RWPE1 (cell line): ENCODE results near the gene PCDHGA11.
"Not testable (repeated sequence)": the region's sequence is repeated elsewhere in the genome, so short reads cannot be mapped to it uniquely, and the experiment has no call there.

Source experiments
- CTCF ChIA-PET: fragments of 350-600 bp; sonication (Branson Sonifier 250); formaldehyde crosslinking; extraction: SDS; loops from one replicate; lab custom pipeline; 2021; lab: Yijun Ruan, JAX
- POLR2A ChIA-PET: fragments of 400-600 bp; formaldehyde crosslinking; extraction: SDS; loops from one replicate; lab custom pipeline; 2020; ENCODE audit warnings: antibody characterized with exemption; ENCODE audit not compliant: low non-redundant PET; lab: Yijun Ruan, JAX
- DNase-seq: peaks from one replicate; pipeline ENCODE4 v3.0.0; 2012; ENCODE audit warnings: low spot score
- H3K27ac ChIP-seq: fragments of 450-650 bp; 2 replicates; pipeline ENCODE4 v1.5.1; 2017
- CTCF ChIP-seq: fragments of 450-650 bp; conservative IDR thresholded peaks from 2 replicates; pipeline ENCODE4 v1.5.1; 2017; ENCODE audit warnings: low read depth, mild to moderate bottlenecking

Gene PCDHGA11

GRCh38 chr5:141399555-141400258 is 21.1 kb upstream of the PCDHGA11 start:
- no peak for TF ChIP-seq CTCF
- POLR2A ChIA-PET: no interaction called here
- CTCF ChIA-PET: interaction anchor here (0.5 kb wide), 1 partner anchor 9 kb away, joined by 3 read pairs; no protein-coding TSS in a partner anchor
- no peak overlapping the region for H3K27ac ChIP-seq
- DNase-seq: no peak

- peak; percentile 23; the same call in 1 of the 2 replicates for TF ChIP-seq CTCF
- ChIA-PET POLR2A (interaction anchor here (1.1 kb wide), 1 partner anchor 107 kb away, joined by 3 read pairs; no protein-coding TSS in a partner anchor), CTCF (interaction anchor here (0.6 to 1.4 kb wide), 9 partner anchors 15 to 516 kb away, joined by 3 to 7 read pairs (median 5); partner anchors contain the start of genes PCDHAC1 and PCDHGB7)
- no peak within 1 kb of the TSS for H3K27ac ChIP-seq
- peak; percentile 47 for DNase-seq
These were observed 18.2 kb upstream of the PCDHGA11 start, which contains the start of gene PCDHGA9 for GRCh38 chr5:141402553-141403243. PCDHGA9 (plus strand) TSS chr5:141402778; CDS start chr5:141402953, 175 bp downstream.

GRCh38 chr5:141403387-141403786 is 17.5 kb upstream of the PCDHGA11 start:
- no peak overlapping the region for H3K27ac ChIP-seq
- TF ChIP-seq CTCF: no peak
- POLR2A ChIA-PET: interaction anchor here (1.1 kb wide), 1 partner anchor 106 kb away, joined by 3 read pairs; no protein-coding TSS in a partner anchor
- CTCF ChIA-PET: interaction anchor here (0.6 to 1.4 kb wide), 10 partner anchors 14 to 517 kb away, joined by 3 to 7 read pairs (median 4); partner anchors contain the start of genes PCDHAC1 and PCDHGB7
- no peak for DNase-seq

- CTCF ChIA-PET: interaction anchor here (0.6 to 0.9 kb wide), 4 partner anchors 9 to 1006 kb away, joined by 3 to 4 read pairs (median 3); partner anchors contain the start of genes PCDHGA8 and PCDHGB7
- POLR2A ChIA-PET, H3K27ac ChIP-seq, DNase-seq: not testable (repeated sequence)
- TF ChIP-seq CTCF: peak; percentile 58
These were observed 12.9 kb upstream of the PCDHGA11 start, which contains the start of gene PCDHGB6 for GRCh38 chr5:141407790-141408505. PCDHGB6 (plus strand) TSS chr5:141408021; CDS start chr5:141408203, 182 bp downstream.

- CTCF ChIA-PET: interaction anchor here (0.6 kb wide), 1 partner anchor 35 kb away, joined by 6 read pairs; no protein-coding TSS in a partner anchor
- TF ChIP-seq CTCF: no peak
- no peak for DNase-seq
- POLR2A ChIA-PET: no interaction called here
- no peak overlapping the region for H3K27ac ChIP-seq
These were observed 11.1 kb upstream of the PCDHGA11 start for GRCh38 chr5:141409598-141410306.
